ENCODE results near the gene PXMP2.

GRCh38 chr12:132754160-132754932 is 67.0 kb downstream of the PXMP2 start:
- no peak for TF ChIP-seq CTCF (IDR thresholded peaks at IDR 0.05)
- no peak for TF ChIP-seq POLR2A (IDR thresholded peaks at IDR 0.05)
- TF ChIP-seq POLR2AphosphoS5 (IDR thresholded peaks at IDR 0.05): no peak
